Astrocyte of the hippocampus (primary cell): ENCODE results near the gene PTGER1.
"Not testable (repeated sequence)": the region's sequence is repeated elsewhere in the genome, so short reads cannot be mapped to it uniquely, and the experiment has no call there.

ENCODE experiments used
- DNase-seq: peaks from one replicate; pipeline ENCODE4 v3.0.0; 2011; ENCODE audit warnings: low read depth, low spot score

The PTGER1 gene

GRCh38 chr19:14475251-14476073 lies at the start of gene PTGER1:
PTGER1 (minus strand) TSS chr19:14475354; CDS start chr19:14474320, 1,034 bp downstream.
- DNase-seq = peak; percentile 52

DNA sequence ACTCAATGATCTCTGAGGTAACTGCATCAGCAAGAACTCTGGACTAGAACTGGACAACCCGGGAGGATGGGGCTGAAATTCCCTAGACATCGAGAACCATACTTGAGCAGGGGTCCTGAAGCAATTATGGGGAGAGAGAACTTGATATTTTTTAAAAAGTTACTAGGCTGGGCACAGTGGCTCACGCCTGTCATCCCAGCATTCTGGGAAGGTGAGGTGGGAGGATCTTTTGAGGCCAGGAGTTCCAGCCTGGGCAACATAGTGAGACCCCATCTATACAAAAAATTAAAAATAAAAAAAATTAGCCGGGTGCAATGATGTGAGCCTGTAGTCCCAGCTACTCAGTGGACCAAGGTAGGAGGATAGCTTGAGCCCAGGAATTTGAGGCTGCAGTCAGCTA lies 45.4 kb upstream of the PTGER1 start:
- DNase-seq = no peak

GRCh38 chr19:14519860-14520407 lies 44.8 kb upstream of the PTGER1 start:
- DNase-seq = peak; percentile 90

- DNase-seq = no peak
Observed at GRCh38 chr19:14519245-14519859, 44.2 kb upstream of the PTGER1 start.

GRCh38 chr19:14517840-14518505 lies 42.8 kb upstream of the PTGER1 start, which contains the start of gene DNAJB1:
DNAJB1 (minus strand) TSS chr19:14518397; CDS start chr19:14518349, 48 bp downstream.
- peak; percentile 90 for DNase-seq

DNA sequence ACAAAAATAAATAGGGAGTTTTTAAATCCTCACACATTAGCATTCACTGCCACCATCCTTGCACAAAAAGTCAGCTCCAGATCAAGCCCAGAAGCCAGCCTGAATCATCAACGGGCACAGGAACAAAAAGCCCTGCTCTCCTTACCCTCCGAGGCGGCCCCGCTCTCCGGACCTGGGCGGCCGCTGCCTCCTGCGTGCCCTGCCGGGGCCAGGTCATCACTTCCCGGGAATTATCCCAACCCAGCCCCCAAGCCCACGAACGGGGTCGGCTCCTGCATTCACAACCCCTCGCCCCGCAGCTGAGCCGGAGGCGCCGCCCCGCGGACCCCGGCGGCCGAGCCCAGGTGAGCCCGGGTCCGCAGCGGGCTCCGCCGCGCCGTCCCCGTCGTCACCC lies 42.3 kb upstream of the PTGER1 start:
- peak; percentile 56 for DNase-seq

- peak; percentile 30 for DNase-seq
Observed at GRCh38 chr19:14516746-14517438, 41.7 kb upstream of the PTGER1 start.

DNA sequence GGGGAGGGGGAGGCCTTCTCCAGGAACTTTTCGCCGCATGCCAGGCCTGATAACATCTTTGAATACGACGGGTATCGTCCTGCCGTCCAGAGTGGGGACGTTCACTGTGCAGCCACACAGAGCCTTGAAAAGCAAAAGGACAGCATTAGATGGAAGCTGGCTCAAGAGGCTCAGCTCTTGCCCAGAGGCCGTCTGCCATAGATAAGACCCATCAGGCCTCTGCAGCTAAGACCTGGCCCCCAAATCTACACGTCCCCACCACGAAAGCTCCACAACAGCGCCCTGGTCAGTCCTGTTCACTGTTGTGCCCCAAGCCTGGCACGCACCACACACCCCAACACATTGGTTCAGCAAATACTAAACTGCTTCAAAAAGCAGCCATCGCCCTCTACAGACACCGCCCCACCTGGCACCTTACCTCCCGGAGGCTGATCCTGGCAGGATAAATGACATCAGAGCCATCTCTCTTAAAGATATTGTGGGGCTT lies 40.9 kb upstream of the PTGER1 start:
- no peak for DNase-seq

GRCh38 chr19:14515501-14516047 lies 40.4 kb upstream of the PTGER1 start:
- no peak for DNase-seq

- DNase-seq = no peak
Observed at GRCh38 chr19:14514215-14514863, 39.2 kb upstream of the PTGER1 start.

GRCh38 chr19:14512406-14512961 lies 37.3 kb upstream of the PTGER1 start:
- DNase-seq = no peak

- no peak for DNase-seq
Observed at GRCh38 chr19:14511229-14511593, 36.1 kb upstream of the PTGER1 start.

GRCh38 chr19:14510311-14511228 lies 35.4 kb upstream of the PTGER1 start:
- no peak for DNase-seq

GRCh38 chr19:14507704-14508542 lies 32.8 kb upstream of the PTGER1 start:
- peak; percentile 56 for DNase-seq

- DNase-seq = peak; percentile 69
Observed at GRCh38 chr19:14505488-14506239, 30.5 kb upstream of the PTGER1 start.

DNA sequence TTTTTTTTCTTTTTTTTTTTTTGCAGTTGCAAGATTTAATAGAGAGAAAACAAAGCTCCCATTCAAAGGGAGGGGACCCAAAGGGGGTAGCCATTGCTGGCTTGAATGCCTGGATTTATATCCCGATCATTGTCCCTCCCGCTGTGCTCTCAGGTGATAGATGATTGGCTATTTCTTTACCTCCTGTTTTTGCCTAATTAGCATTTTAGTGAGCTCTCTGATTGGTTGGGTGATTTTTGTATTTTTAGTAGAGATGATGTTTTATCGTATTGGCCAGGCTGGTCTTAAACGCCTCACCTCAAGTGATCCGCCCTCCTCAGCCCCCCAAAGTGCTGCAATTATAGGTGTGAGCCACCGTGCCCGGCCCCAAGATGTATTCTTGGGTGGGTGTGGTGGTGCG lies 29.4 kb upstream of the PTGER1 start:
- DNase-seq = not testable (repeated sequence)

DNA sequence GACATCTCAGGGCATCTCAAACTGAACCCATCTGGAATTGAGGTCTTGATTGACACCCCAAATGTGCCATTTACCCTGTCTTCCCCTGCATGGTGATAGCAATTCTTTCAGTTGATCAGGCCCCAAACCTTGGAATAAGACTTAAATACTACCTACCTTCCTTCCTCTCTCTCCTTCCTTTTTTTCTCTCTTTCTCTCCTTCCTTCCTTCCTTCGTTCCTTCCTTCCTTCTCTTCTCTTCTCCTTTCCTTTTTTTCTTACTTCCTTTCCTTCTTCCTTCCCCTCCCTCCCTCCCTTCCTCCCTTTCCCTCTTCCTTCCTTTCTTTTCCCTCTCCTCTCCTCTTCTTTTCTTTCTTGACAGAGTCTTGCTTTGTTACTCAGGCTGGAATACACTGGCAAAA lies 28.1 kb upstream of the PTGER1 start:
- no peak for DNase-seq
